HEK293 (cell line): ENCODE results near the gene POLR2E.

ENCODE experiments used
- CTCF ChIA-PET: fragments of 350-600 bp; formaldehyde crosslinking; extraction: SDS; loops from one replicate; lab custom pipeline; 2021; ENCODE audit warnings: antibody characterized with exemption; lab: Yijun Ruan, JAX
- POLR2A ChIA-PET: fragments of 300-600 bp; formaldehyde crosslinking; extraction: SDS; loops from one replicate; lab custom pipeline; 2020; ENCODE audit warnings: antibody characterized with exemption, inconsistent platforms; lab: Yijun Ruan, JAX
- H3K27ac ChIP-seq: fragments of 200-500 bp; sonication (Bioruptor generic); 2 replicates; pipeline ENCODE4 v1.5.1; 2014; ENCODE audit warnings: low read depth, low read length, control low read depth, inconsistent platforms; ENCODE audit errors: extremely low read depth
- H3K36me3 ChIP-seq, 2 experiments: fragments of 200-500 bp in 1 of 2; sonication (Bioruptor generic) in 1 of 2; 1 replicate in 1 of 2; 2 replicates in 1 of 2; pipeline ENCODE4 v1.5.1; 2014 to 2017; ENCODE audit warnings: inconsistent platforms in 2 of 2, low read length in 2 of 2; ENCODE audit not compliant: control insufficient read depth in 2 of 2, insufficient read depth in 1 of 2
- H3K4me1 ChIP-seq: fragments of 200-500 bp; sonication (Bioruptor generic); 2 replicates; pipeline ENCODE4 v1.5.1; 2014; ENCODE audit warnings: mild to moderate bottlenecking, low read length, inconsistent platforms; ENCODE audit not compliant: control insufficient read depth, insufficient read depth
- H3K4me3 ChIP-seq: 2 replicates; pipeline ENCODE4 v1.5.1; 2011; ENCODE audit warnings: low read depth, mild to moderate bottlenecking, control low read depth, low read length, moderate library complexity
- H3K9me3 ChIP-seq: fragments of 200-500 bp; sonication (Bioruptor generic); 2 replicates; pipeline ENCODE4 v1.5.1; 2014; ENCODE audit warnings: low read depth, low read length, inconsistent platforms; ENCODE audit not compliant: control insufficient read depth, insufficient read depth
- BCL11A ChIP-seq: fragments of 450-650 bp; formaldehyde crosslinking; IDR thresholded peaks from 2 replicates; pipeline ENCODE4 v1.5.1; 2016; ENCODE audit warnings: low read depth, missing biosample characterization, missing genetic modification characterization
- WT1 ChIP-seq: fragments of 450-650 bp; formaldehyde crosslinking; IDR thresholded peaks from 2 replicates; pipeline ENCODE4 v1.5.1; 2016; ENCODE audit warnings: missing biosample characterization, missing genetic modification characterization
- ZBTB8A ChIP-seq: fragments of 450-650 bp; formaldehyde crosslinking; IDR thresholded peaks from 2 replicates; pipeline ENCODE4 v1.5.1; 2016; ENCODE audit warnings: missing biosample characterization, missing genetic modification characterization
- ZNF121 ChIP-seq: fragments of 450-650 bp; formaldehyde crosslinking; IDR thresholded peaks from 2 replicates; pipeline ENCODE4 v1.5.1; 2016; ENCODE audit warnings: missing biosample characterization, missing genetic modification characterization
- ZNF175 ChIP-seq: fragments of 450-650 bp; formaldehyde crosslinking; IDR thresholded peaks from 2 replicates; pipeline ENCODE4 v1.5.1; 2016; ENCODE audit warnings: missing biosample characterization, missing genetic modification characterization
- ZNF2 ChIP-seq: fragments of 450-650 bp; formaldehyde crosslinking; IDR thresholded peaks from 2 replicates; pipeline ENCODE4 v1.5.1; 2016; ENCODE audit warnings: missing biosample characterization, missing genetic modification characterization
- ZNF239 ChIP-seq: fragments of 450-650 bp; formaldehyde crosslinking; IDR thresholded peaks from 2 replicates; pipeline ENCODE4 v1.5.1; 2016; ENCODE audit warnings: missing biosample characterization, missing genetic modification characterization
- ZNF266 ChIP-seq: fragments of 450-650 bp; formaldehyde crosslinking; IDR thresholded peaks from 2 replicates; pipeline ENCODE4 v1.5.1; 2016; ENCODE audit warnings: missing biosample characterization, missing genetic modification characterization, low read depth
- ZNF366 ChIP-seq: fragments of 450-650 bp; formaldehyde crosslinking; conservative IDR thresholded peaks from 2 replicates; pipeline ENCODE4 v1.5.1; 2016; ENCODE audit warnings: missing biosample characterization, missing genetic modification characterization
- ZNF571 ChIP-seq: fragments of 450-650 bp; formaldehyde crosslinking; IDR thresholded peaks from 2 replicates; pipeline ENCODE4 v1.5.0; 2017; ENCODE audit warnings: missing biosample characterization, missing genetic modification characterization
- ZNF76 ChIP-seq: fragments of 450-650 bp; formaldehyde crosslinking; IDR thresholded peaks from 2 replicates; pipeline ENCODE4; 2016; ENCODE audit warnings: low read depth, missing biosample characterization, missing genetic modification characterization, borderline replicate concordance
- ZNF777 ChIP-seq: fragments of 450-650 bp; formaldehyde crosslinking; IDR thresholded peaks from 2 replicates; pipeline ENCODE4 v1.5.1; 2017; ENCODE audit warnings: missing biosample characterization, missing genetic modification characterization, borderline replicate concordance
- TF ChIP-seq, protein P1 (sequence below): fragments of 450-650 bp; formaldehyde crosslinking; IDR thresholded peaks from 2 replicates; pipeline ENCODE4 v1.5.1; 2016; ENCODE audit warnings: missing biosample characterization, missing genetic modification characterization
- TF ChIP-seq, protein P2 (sequence below): fragments of 450-650 bp; formaldehyde crosslinking; IDR thresholded peaks from 2 replicates; pipeline ENCODE4 v1.5.1; 2016; ENCODE audit warnings: missing biosample characterization, missing genetic modification characterization
- TF ChIP-seq, protein P3 (sequence below): fragments of 450-650 bp; formaldehyde crosslinking; IDR thresholded peaks from 2 replicates; pipeline ENCODE4 v1.5.0; 2017; ENCODE audit warnings: missing biosample characterization, missing genetic modification characterization, borderline replicate concordance
- TF ChIP-seq, protein P4 (sequence below): fragments of 450-650 bp; formaldehyde crosslinking; IDR thresholded peaks from 2 replicates; pipeline ENCODE4 v1.5.1; 2016; ENCODE audit warnings: missing biosample characterization, missing genetic modification characterization
- TF ChIP-seq, protein P5 (sequence below): fragments of 450-650 bp; formaldehyde crosslinking; IDR thresholded peaks from 2 replicates; pipeline ENCODE4 v1.5.1; 2016; ENCODE audit warnings: missing biosample characterization, missing genetic modification characterization
- TF ChIP-seq, protein P6 (sequence below): fragments of 450-650 bp; formaldehyde crosslinking; IDR thresholded peaks from 2 replicates; pipeline ENCODE4 v1.5.1; 2016; ENCODE audit warnings: missing biosample characterization, missing genetic modification characterization
- TF ChIP-seq, protein P7 (sequence below): fragments of 450-650 bp; formaldehyde crosslinking; IDR thresholded peaks from 2 replicates; pipeline ENCODE4 v1.5.1; 2016; ENCODE audit warnings: missing biosample characterization, missing genetic modification characterization

POLR2E gene

DNA sequence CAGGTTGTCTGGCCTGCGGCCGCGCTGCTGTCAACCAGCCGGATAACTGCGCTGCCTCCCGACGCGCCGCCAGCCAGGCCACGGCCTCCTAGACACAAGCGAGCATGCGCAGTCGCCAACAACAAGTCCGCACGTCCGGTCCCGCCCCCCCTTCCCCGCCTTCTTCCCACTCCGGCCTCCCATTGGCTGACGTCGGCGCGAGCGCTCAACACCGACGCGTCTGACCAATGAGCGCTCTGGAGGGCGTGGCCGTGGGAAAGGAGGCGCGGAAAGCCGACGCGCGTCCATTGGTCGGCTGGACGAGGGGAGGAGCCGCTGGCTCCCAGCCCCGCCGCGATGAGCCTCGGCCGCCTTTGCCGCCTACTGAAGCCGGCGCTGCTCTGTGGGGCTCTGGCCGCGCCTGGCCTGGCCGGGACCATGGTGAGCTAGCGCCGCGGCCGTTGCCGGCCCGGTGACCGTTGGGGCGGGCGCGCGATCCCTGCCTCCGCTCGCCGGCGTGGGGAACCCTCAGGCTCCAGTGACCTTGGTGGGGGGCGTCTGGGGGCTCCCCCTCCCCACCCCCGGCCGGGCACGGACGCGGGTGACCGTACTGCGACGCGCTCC is 8.6 kb upstream of the POLR2E start, which contains the start of gene GPX4 (continued):
- TF ChIP-seq, protein P1, sequence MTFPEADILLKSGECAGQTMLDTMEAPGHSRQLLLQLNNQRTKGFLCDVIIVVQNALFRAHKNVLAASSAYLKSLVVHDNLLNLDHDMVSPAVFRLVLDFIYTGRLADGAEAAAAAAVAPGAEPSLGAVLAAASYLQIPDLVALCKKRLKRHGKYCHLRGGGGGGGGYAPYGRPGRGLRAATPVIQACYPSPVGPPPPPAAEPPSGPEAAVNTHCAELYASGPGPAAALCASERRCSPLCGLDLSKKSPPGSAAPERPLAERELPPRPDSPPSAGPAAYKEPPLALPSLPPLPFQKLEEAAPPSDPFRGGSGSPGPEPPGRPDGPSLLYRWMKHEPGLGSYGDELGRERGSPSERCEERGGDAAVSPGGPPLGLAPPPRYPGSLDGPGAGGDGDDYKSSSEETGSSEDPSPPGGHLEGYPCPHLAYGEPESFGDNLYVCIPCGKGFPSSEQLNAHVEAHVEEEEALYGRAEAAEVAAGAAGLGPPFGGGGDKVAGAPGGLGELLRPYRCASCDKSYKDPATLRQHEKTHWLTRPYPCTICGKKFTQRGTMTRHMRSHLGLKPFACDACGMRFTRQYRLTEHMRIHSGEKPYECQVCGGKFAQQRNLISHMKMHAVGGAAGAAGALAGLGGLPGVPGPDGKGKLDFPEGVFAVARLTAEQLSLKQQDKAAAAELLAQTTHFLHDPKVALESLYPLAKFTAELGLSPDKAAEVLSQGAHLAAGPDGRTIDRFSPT = no peak
- TF ChIP-seq, protein P2, sequence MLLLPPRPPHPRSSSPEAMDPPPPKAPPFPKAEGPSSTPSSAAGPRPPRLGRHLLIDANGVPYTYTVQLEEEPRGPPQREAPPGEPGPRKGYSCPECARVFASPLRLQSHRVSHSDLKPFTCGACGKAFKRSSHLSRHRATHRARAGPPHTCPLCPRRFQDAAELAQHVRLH = no peak
- TF ChIP-seq ZNF76 (tag by site-specific recombination) = no peak; the same call in 1 of the 2 replicates
- TF ChIP-seq, protein P3, sequence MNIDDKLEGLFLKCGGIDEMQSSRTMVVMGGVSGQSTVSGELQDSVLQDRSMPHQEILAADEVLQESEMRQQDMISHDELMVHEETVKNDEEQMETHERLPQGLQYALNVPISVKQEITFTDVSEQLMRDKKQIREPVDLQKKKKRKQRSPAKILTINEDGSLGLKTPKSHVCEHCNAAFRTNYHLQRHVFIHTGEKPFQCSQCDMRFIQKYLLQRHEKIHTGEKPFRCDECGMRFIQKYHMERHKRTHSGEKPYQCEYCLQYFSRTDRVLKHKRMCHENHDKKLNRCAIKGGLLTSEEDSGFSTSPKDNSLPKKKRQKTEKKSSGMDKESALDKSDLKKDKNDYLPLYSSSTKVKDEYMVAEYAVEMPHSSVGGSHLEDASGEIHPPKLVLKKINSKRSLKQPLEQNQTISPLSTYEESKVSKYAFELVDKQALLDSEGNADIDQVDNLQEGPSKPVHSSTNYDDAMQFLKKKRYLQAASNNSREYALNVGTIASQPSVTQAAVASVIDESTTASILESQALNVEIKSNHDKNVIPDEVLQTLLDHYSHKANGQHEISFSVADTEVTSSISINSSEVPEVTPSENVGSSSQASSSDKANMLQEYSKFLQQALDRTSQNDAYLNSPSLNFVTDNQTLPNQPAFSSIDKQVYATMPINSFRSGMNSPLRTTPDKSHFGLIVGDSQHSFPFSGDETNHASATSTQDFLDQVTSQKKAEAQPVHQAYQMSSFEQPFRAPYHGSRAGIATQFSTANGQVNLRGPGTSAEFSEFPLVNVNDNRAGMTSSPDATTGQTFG = no peak
- TF ChIP-seq ZNF239 (tag by site-specific recombination) = no peak
- TF ChIP-seq ZBTB8A (tag by site-specific recombination) = peak; percentile 91
- TF ChIP-seq BCL11A (tag by site-specific recombination) = peak; percentile 46; the same call in 1 of the 2 replicates
- TF ChIP-seq, all 188 proteins: peak for 28

DNA sequence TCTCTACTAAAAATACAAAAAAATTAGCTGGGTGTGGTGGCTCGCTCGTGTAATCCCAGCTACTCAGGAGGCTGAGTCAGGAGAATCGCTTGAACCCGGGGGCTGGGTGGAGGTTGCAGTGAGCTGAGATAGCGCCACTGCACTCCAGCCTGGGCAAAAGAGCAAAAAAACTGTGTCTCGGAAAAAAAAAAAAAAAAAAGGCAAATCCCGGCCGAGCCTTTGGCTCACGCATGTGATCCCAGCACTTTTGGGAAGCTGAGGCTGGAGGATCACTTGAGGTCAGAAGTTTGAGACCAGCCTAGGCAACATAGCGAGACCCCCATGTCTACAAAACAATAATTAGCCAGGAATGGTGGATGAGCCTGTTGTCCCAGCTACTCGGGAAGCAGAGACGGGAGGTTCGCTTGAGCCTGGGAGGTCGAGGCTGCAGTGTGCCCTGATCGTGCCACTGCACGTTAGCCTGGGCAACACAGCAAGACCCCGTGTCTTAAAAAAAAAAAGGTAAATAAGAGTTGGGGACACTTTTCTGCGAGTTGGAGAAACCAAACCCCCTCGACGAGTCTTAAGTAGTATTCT is 8.0 kb upstream of the POLR2E start:
- peaks cover 0 to 30% of the 10 kb centered on the region in 2 experiments; a peak in 1 of 3 replicates for H3K36me3 ChIP-seq
- ChIA-PET CTCF (interaction anchor here (0.6 to 3.2 kb wide), 4 partner anchors 10 to 142 kb away, joined by 3 to 13 read pairs (median 3); no protein-coding TSS in a partner anchor), POLR2A (interaction anchor here (0.6 to 2.3 kb wide), 14 partner anchors 18 to 166 kb away, joined by 3 to 16 read pairs (median 4); partner anchors contain the start of genes ABCA7, ARHGAP45 and CIRBP)
- no peaks in the 10 kb centered on the region; the same call in 1 of the 2 replicates for H3K4me1 ChIP-seq
- no peak overlapping the region for H3K27ac ChIP-seq
- H3K4me3 ChIP-seq = no peak overlapping the region
- no peaks in the 10 kb centered on the region for H3K9me3 ChIP-seq
- TF ChIP-seq ZNF121 (tag by site-specific recombination) = peak; percentile 100
- TF ChIP-seq, protein P4, sequence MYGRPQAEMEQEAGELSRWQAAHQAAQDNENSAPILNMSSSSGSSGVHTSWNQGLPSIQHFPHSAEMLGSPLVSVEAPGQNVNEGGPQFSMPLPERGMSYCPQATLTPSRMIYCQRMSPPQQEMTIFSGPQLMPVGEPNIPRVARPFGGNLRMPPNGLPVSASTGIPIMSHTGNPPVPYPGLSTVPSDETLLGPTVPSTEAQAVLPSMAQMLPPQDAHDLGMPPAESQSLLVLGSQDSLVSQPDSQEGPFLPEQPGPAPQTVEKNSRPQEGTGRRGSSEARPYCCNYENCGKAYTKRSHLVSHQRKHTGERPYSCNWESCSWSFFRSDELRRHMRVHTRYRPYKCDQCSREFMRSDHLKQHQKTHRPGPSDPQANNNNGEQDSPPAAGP = 0 out of 2 replicates have a peak, but pooled peaks have one; percentile 27
- TF ChIP-seq ZNF571 (tag by site-specific recombination) = no peak
- no peak for TF ChIP-seq ZNF366
- 0 out of 2 replicates have a peak, but pooled peaks have one; percentile 12 for TF ChIP-seq ZNF76 (tag by site-specific recombination)
- no peak for TF ChIP-seq ZNF266 (tag by site-specific recombination)
- TF ChIP-seq, protein P5, sequence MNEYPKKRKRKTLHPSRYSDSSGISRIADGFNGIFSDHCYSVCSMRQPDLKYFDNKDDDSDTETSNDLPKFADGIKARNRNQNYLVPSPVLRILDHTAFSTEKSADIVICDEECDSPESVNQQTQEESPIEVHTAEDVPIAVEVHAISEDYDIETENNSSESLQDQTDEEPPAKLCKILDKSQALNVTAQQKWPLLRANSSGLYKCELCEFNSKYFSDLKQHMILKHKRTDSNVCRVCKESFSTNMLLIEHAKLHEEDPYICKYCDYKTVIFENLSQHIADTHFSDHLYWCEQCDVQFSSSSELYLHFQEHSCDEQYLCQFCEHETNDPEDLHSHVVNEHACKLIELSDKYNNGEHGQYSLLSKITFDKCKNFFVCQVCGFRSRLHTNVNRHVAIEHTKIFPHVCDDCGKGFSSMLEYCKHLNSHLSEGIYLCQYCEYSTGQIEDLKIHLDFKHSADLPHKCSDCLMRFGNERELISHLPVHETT (tag by site-specific recombination) = 0 out of 2 replicates have a peak, but pooled peaks have one; percentile 26
- no peak for TF ChIP-seq ZNF175 (tag by site-specific recombination)
- TF ChIP-seq, protein P6, sequence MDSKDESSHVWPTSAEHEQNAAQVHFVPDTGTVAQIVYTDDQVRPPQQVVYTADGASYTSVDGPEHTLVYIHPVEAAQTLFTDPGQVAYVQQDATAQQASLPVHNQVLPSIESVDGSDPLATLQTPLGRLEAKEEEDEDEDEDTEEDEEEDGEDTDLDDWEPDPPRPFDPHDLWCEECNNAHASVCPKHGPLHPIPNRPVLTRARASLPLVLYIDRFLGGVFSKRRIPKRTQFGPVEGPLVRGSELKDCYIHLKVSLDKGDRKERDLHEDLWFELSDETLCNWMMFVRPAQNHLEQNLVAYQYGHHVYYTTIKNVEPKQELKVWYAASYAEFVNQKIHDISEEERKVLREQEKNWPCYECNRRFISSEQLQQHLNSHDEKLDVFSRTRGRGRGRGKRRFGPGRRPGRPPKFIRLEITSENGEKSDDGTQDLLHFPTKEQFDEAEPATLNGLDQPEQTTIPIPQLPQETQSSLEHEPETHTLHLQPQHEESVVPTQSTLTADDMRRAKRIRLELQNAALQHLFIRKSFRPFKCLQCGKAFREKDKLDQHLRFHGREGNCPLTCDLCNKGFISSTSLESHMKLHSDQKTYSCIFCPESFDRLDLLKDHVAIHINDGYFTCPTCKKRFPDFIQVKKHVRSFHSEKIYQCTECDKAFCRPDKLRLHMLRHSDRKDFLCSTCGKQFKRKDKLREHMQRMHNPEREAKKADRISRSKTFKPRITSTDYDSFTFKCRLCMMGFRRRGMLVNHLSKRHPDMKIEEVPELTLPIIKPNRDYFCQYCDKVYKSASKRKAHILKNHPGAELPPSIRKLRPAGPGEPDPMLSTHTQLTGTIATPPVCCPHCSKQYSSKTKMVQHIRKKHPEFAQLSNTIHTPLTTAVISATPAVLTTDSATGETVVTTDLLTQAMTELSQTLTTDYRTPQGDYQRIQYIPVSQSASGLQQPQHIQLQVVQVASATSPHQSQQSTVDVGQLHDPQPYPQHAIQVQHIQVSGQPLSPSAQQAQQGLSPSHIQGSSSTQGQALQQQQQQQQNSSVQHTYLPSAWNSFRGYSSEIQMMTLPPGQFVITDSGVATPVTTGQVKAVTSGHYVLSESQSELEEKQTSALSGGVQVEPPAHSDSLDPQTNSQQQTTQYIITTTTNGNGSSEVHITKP (tag by site-specific recombination) = 0 out of 2 replicates have a peak, but pooled peaks have one; percentile 29
- TF ChIP-seq ZNF777 (tag by site-specific recombination) = no peak
- TF ChIP-seq WT1 (tag by site-specific recombination) = no peak
- TF ChIP-seq, protein P2 = no peak; the same call in 1 of the 2 replicates
- TF ChIP-seq, protein P7, sequence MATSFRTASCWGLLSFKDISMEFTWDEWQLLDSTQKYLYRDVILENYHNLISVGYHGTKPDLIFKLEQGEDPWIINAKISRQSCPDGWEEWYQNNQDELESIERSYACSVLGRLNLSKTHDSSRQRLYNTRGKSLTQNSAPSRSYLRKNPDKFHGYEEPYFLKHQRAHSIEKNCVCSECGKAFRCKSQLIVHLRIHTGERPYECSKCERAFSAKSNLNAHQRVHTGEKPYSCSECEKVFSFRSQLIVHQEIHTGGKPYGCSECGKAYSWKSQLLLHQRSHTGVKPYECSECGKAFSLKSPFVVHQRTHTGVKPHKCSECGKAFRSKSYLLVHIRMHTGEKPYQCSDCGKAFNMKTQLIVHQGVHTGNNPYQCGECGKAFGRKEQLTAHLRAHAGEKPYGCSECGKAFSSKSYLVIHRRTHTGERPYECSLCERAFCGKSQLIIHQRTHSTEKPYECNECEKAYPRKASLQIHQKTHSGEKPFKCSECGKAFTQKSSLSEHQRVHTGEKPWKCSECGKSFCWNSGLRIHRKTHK (tag by site-specific recombination) = no peak
- 0 out of 2 replicates have a peak, but pooled peaks have one; percentile 28 for TF ChIP-seq ZNF2 (tag by site-specific recombination)
